ENCODE data around the gene KIF16B. TPM values are rescaled to one million over a fixed set of nuclear protein-coding genes. Genes with fewer than 3 reads are reported as not detected.

KIF16B gene
- total and polyA plus RNA-seq, 8 donors: 5.0 to 59.8 (median 24.2) TPM

DNA sequence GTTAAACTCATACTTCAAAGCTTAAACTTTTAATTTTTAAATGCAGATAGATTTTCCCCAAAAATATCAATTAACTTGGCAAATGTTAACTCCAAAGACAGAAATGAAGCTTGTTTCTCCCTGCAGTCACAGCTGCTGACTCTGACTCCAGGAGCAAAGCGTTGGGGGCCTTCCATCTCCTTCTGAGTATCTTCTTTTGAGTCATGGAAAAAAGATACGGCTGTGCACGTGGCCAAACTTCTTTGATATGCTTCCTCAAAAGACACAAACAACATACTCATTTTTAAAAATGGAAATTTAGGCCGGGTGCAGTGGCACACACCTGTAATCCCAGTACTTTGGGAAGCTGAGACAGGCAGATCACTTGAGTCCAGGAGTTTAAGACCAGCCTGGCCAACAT is 28.3 kb downstream of the KIF16B start:
- Histone ChIP-seq H3K27ac (no peak overlapping the region), H3K36me3 (no peaks in the 10 kb centered on the region), H3K4me3 (no peak overlapping the region), H3K27me3 (no peaks in the 10 kb centered on the region), H3K4me1 (peaks cover 0 to 21% (median 0%) of the 10 kb centered on the region in 4 donors), H3K9me3 (no peaks in the 10 kb centered on the region)
- 82 to 92% (median 88%) methylated on average over 4 of the region's 4 CpGs for WGBS, 5 donors
- intact Hi-C loops (cut with DNase I; ENCODE audit: low total_unique reads): no loop called here
- TF ChIP-seq, protein P1, sequence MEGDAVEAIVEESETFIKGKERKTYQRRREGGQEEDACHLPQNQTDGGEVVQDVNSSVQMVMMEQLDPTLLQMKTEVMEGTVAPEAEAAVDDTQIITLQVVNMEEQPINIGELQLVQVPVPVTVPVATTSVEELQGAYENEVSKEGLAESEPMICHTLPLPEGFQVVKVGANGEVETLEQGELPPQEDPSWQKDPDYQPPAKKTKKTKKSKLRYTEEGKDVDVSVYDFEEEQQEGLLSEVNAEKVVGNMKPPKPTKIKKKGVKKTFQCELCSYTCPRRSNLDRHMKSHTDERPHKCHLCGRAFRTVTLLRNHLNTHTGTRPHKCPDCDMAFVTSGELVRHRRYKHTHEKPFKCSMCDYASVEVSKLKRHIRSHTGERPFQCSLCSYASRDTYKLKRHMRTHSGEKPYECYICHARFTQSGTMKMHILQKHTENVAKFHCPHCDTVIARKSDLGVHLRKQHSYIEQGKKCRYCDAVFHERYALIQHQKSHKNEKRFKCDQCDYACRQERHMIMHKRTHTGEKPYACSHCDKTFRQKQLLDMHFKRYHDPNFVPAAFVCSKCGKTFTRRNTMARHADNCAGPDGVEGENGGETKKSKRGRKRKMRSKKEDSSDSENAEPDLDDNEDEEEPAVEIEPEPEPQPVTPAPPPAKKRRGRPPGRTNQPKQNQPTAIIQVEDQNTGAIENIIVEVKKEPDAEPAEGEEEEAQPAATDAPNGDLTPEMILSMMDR (IDR thresholded peaks at IDR 0.05): no peak
- no peak for TF ChIP-seq EP300 (IDR thresholded peaks at IDR 0.05)
- TF ChIP-seq POLR2A (IDR thresholded peaks at IDR 0.05): no peak
- TF ChIP-seq POLR2AphosphoS5 (IDR thresholded peaks at IDR 0.05): no peak
- no peak for DNase-seq

DNA sequence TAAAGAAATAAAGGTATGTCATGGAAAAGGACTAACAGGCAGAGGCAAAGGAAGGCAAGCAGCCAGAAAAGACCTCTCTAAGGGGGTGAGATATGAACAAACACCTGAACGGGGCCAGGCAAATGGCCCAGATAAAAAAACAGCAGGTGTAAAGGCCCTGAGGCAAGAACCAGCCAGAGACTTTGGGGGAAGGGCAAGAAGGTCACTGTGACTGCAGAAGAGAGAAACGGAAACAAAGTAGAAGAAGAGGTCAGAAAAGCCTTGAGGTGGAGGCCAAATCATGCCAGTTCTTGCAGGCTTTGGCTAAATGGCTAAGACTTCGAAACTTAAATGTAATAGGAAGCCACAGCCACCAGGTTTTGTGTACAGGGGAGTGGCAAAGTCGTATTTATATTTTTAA is 30.8 kb downstream of the KIF16B start:
- H3K4me1 ChIP-seq: peaks cover 0 to 21% (median 4%) of the 10 kb centered on the region in 4 donors
- no peak overlapping the region for H3K4me3 ChIP-seq
- WGBS, 5 donors: 68 to 79% (median 77%) methylated on average over 4 of the region's 4 CpGs
- H3K27me3 ChIP-seq: no peaks in the 10 kb centered on the region
- TF ChIP-seq EP300 (IDR thresholded peaks at IDR 0.05) (no peak), POLR2AphosphoS5 (IDR thresholded peaks at IDR 0.05) (no peak), POLR2A (IDR thresholded peaks at IDR 0.05) (no peak)
- TF ChIP-seq, protein P1 (IDR thresholded peaks at IDR 0.05): no peak
- DNase-seq: no peak
- no peaks in the 10 kb centered on the region for H3K9me3 ChIP-seq
- H3K27ac ChIP-seq: no peak overlapping the region
- H3K36me3 ChIP-seq: no peaks in the 10 kb centered on the region
- intact Hi-C loops (cut with DNase I; ENCODE audit: low total_unique reads): no loop called here

DNA sequence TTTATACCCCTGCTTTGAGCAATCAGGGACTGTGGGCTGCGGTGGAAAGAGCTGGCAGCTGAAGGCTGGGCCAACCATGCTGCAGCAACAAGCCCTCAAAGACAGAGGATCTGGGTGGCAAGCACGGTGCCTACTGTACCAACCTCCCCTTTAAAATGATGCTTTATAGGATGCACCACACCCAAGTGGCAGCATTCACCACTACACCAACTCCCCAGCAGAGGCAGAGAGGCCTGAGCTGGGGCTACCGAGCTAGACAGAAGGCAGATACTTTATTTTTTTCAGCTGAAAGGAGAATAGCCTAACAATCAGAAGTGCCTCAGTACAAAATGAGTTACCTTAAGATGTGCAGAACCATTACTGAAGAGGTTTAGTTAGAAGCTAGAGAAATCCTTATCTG is 31.4 kb downstream of the KIF16B start:
- intact Hi-C loops (cut with DNase I; ENCODE audit: low total_unique reads): no loop called here
- Histone ChIP-seq H3K36me3 (no peaks in the 10 kb centered on the region), H3K4me3 (no peak overlapping the region), H3K27me3 (no peaks in the 10 kb centered on the region), H3K9me3 (no peaks in the 10 kb centered on the region), H3K4me1 (peaks cover 0 to 19% (median 4%) of the 10 kb centered on the region in 4 donors), H3K27ac (no peak overlapping the region)
- DNase-seq: no peak
- TF ChIP-seq POLR2A (IDR thresholded peaks at IDR 0.05) (no peak), POLR2AphosphoS5 (IDR thresholded peaks at IDR 0.05) (no peak), EP300 (IDR thresholded peaks at IDR 0.05) (no peak)
- TF ChIP-seq, protein P1 (IDR thresholded peaks at IDR 0.05): no peak
- 84 to 94% (median 88%) methylated on average over 3 of the region's 3 CpGs for WGBS, 5 donors

DNA sequence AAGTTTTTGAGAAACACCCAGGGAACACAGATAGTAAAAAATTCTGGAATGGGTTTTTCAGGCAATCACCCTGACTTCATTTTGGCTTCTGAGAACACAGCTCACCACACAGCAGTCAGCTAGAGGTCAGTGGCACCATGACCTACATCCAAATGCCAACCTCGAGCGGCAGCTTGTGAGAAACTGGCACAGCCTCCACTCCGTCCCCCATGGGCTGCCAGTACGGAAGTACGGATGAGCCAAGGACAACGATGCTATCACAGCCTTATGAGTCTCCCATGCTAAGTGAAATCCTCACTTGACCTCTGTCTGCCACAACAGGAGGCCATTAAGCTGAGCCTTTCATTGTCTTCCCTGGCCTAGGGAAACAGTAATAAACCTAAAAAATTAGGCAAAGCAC is 32.0 kb downstream of the KIF16B start:
- no peak for TF ChIP-seq EP300 (IDR thresholded peaks at IDR 0.05)
- no peaks in the 10 kb centered on the region for H3K9me3 ChIP-seq
- H3K4me1 ChIP-seq: peaks cover 0 to 13% (median 4%) of the 10 kb centered on the region in 4 donors
- H3K27me3 ChIP-seq: no peaks in the 10 kb centered on the region
- no peak for DNase-seq
- intact Hi-C loops (cut with DNase I; ENCODE audit: low total_unique reads): no loop called here
- WGBS, 5 donors: 62 to 86% (median 83%) methylated on average over 6 of the region's 6 CpGs
- H3K27ac ChIP-seq: no peak overlapping the region
- H3K36me3 ChIP-seq: no peaks in the 10 kb centered on the region
- no peak overlapping the region for H3K4me3 ChIP-seq

DNA sequence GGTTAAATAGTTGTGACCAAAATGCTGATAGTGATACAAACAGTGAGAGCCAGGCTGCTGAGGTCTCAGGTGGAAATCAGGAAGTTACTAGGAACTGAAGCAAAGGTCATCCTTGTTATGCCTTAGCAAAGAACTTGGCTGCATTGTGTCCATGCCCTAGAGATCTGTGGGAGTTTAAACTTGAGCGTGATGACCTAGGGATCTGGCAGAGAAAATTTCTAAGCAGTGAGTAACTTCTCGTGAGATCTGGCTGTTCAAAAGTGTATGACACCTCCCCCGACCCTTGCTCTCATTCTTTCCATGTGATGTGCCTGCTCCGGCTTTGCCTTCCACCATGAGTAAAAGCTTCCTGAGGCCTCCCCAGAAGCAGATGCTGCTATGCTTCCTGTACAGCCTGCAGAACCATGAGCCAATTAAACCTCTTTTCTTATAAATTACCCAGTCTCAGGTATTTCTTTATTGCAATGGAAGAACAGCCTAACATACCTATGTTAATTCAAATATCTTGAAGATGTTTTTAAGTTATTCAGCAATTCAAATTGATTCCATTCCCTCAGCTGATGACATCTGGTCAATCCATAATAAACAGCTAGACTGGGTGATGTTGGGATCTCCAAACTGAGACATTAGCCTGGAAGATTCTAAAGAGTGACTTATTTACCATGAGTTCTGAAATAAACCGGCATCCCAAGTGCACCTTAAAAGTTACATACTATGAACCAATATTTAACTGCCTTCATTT is 33.8 kb downstream of the KIF16B start:
- Histone ChIP-seq H3K4me3 (no peak overlapping the region), H3K27me3 (no peaks in the 10 kb centered on the region), H3K9me3 (no peaks in the 10 kb centered on the region), H3K4me1 (peaks cover 0 to 12% (median 4%) of the 10 kb centered on the region in 4 donors), H3K27ac (no peak overlapping the region), H3K36me3 (no peaks in the 10 kb centered on the region)
- peak in 1 of 2 donors; percentile 43 for DNase-seq
- TF ChIP-seq EP300 (IDR thresholded peaks at IDR 0.05) (no peak), POLR2AphosphoS5 (IDR thresholded peaks at IDR 0.05) (no peak), POLR2A (IDR thresholded peaks at IDR 0.05) (no peak)
- TF ChIP-seq, protein P1 (IDR thresholded peaks at IDR 0.05): no peak
- intact Hi-C loops (cut with DNase I; ENCODE audit: low total_unique reads): no loop called here
- 73 to 84% (median 78%) methylated on average over 5 of the region's 5 CpGs for WGBS, 5 donors

Measured in stomach (tissue), 9 donors.